Stomach smooth muscle (tissue), 2 donors: ENCODE results near the gene STRADA.

Source experiments
- H3K27ac ChIP-seq: one replicate; pipeline ENCODE4 v1.7.0; 2013; ENCODE audit warnings: mild to moderate bottlenecking, low read length, inconsistent platforms
- H3K27me3 ChIP-seq, 2 donors: one replicate each; pipeline ENCODE4 v1.7.0; 2013; ENCODE audit warnings: low read length in 2 of 2; ENCODE audit not compliant: insufficient read depth in 2 of 2, control insufficient read depth in 1 of 2
- H3K36me3 ChIP-seq, 2 donors: one replicate each; pipeline ENCODE4 v1.7.0; 2013; ENCODE audit warnings: low read length in 2 of 2; ENCODE audit not compliant: control insufficient read depth in 2 of 2, insufficient read depth in 2 of 2
- H3K4me1 ChIP-seq: one replicate; pipeline ENCODE4 v1.7.0; 2013; ENCODE audit warnings: low read length; ENCODE audit not compliant: control insufficient read depth, insufficient read depth
- H3K4me3 ChIP-seq, 2 donors: one replicate each; pipeline ENCODE4 v1.7.0; 2013; ENCODE audit warnings: low read length in 2 of 2
- H3K9ac ChIP-seq, 2 donors: one replicate each; pipeline ENCODE4 v1.7.0; 2013; ENCODE audit warnings: low read length in 2 of 2, mild to moderate bottlenecking in 1 of 2
- H3K9me3 ChIP-seq, 2 donors: one replicate each; pipeline ENCODE4 v1.7.0; 2013; ENCODE audit warnings: low read length in 2 of 2; ENCODE audit not compliant: control insufficient read depth in 2 of 2
- donor health status: healthy.
- donor health status: Pancreatic carcinoma.

Gene STRADA

DNA sequence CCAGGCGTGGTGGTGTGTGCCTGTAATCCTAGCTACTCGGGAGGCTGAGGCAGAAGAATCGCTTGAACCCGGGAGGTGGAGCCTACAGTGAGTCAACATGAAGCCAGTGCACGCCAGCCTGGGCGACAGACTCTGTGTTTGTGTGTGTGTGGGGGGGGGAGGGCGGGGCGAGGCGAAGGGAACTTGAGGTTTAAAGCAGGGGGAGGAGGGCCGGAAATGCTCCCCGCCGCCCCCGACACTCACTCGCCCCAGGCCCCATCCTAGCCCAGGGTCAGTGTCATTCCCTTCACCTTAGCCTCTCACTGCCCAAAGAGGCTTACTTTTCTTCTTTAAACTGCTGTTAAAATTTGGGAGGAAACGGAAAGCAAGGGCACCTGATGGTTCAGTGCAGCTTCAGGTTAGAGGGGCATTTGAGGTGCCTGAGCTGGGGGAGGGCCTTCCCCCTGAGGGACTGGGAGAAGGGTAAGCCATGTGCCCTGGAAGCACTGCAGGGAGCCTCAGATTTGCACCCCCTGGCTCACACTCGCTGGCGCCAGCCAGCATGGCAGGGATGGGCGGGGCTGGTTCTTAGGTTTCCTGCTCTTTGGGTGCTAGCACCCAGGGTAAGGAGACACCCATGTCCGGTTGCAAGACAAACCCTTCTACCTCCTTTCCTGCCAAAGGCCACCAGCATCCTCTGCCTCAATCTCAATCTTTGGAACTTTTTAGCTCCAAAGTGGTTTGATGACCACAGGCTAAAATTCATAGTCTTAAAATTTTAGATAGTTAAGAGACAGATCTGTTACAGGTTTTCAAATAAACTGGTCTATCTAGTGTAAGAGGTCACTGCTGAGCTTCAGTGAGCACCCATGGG is 39.5 kb downstream of the STRADA start:
- no peaks in the 10 kb centered on the region for H3K9me3 ChIP-seq
- H3K27ac ChIP-seq, result no peak overlapping the region
- peaks cover 26 to 27% of the 10 kb centered on the region in 2 donors for H3K36me3 ChIP-seq
- no peak overlapping the region for H3K9ac ChIP-seq
- H3K4me1 ChIP-seq, result peaks cover 25% of the 10 kb centered on the region
- no peak overlapping the region for H3K4me3 ChIP-seq
- no peaks in the 10 kb centered on the region for H3K27me3 ChIP-seq

DNA sequence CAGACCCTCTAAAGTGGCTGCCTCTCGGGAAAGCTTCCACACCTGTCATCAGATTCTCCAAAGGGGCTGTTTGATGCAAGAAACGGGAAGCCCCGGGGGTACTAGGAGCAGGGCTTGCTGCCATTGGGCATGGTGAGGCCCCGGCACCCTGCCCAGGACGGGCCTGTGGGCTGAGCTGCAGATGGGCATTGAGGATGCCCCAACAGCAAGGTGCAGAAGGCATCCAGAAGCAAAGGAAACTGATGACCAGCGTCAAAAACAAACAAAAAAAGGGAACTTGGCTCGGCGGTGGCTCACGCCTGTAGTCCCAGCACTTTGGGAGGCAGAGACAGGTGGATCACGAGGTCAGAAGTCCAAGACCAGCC is 40.2 kb downstream of the STRADA start:
- Histone ChIP-seq H3K4me3 (peak overlapping the region; percentile 35 to 67), H3K27ac (no peak overlapping the region), H3K27me3 (no peaks in the 10 kb centered on the region), H3K4me1 (peaks cover 25% of the 10 kb centered on the region), H3K36me3 (peaks cover 24% of the 10 kb centered on the region in 2 donors), H3K9me3 (no peaks in the 10 kb centered on the region), H3K9ac (peak overlapping the region; percentile 36 to 51)

DNA sequence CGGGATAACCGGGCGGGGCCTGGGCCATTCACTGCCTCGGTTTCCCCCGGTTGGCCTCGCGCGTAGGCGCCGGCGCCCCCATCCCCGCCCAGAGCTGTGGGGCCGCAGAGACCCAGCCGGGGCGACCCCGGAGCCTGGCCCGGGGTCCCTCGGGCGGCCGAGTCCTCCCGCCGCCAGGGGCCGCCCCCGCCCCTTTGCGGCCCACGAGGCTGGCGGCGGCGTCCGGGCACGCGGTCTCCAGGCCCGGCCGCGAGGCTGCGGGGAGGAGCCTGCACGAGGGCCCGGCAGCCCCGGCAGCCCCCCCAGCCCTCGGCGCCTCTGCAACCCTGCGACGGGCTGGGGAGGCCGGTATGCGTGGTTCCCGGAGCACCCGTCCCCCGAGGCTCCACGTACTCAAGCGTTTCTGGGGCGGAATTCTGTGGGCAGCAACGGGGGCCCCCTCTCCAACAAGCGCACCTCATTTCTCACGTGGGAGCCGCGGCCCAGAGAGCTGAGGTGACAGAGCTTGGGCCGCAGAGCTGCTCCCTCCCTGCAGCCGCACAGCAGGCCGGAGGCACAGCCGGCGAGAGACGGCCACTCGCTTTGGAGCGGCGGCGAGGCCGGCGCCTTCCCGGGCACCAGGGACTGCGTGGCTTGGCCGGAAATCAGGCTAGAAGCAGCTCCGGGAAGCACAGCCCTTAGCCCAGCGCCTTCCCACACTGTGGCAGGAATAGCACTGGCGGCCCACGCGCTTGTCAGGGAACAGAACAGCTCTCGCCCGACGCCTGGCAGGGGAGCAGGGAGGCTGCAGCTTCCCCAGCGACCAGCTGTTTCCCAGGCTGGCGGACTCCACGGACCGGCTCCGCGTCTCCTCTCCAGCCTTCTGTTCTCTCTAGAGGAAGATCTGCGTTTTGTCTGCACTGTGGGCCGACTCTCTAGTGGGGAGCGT is 40.8 kb downstream of the STRADA start:
- peak overlapping the region; percentile 36 to 51 for H3K9ac ChIP-seq
- H3K36me3 ChIP-seq, result peaks cover 19% of the 10 kb centered on the region in 2 donors
- peak overlapping the region; percentile 35 to 67 for H3K4me3 ChIP-seq

DNA sequence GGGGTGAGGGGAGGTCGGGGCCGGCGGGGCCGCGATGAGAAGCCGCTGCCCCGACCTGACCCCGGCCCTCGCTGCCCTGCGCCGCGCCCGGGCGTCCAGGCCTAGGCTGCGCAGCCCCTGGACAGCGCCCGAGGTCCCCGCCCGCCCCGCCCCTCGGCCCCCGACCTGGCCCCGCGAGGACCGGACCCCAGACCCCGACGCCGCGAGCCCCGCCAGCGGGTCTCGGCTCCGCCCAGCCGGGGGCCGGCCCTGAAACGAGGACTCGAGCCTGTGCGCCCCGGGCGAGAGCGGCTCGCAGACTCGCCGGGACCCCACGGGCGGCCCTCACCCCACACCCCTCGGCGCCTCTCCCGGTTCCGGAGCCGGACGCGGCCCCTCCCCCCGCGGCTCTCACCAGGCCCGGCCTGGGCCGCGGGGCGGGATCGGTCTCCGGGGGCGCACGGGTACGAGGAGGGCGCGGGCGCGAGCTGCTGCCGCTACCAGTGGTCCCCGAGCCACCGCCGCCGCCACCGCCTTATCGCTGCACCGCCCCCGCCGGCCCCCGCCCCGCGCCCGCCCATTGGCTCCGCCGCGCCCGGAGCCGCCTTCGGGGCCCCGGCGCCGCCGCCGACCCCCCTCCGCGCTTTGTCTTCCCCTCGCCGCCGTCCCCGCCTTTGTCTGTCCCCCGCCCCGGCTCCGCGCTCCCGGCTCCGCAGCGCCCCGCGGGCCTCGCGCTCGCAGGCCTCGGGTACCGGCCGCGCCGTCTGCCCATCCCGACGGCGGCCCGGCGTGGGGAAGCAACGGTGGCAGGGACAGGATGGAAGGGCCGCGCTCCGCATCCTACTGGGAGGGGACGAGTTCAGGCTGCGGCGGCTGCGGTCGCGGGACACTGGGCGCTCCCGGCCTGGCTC is 41.7 kb downstream of the STRADA start, which contains the start of gene LIMD2:
Gene LIMD2, minus strand, starts transcription at position 488 of the 890 bp plus-strand sequence. CDS start 827 bp downstream, outside the sequence.
- peaks cover 26% of the 10 kb centered on the region for H3K4me1 ChIP-seq
- no peaks in the 10 kb centered on the region for H3K27me3 ChIP-seq
- peak within 1 kb of the TSS; percentile 35 to 67 for H3K4me3 ChIP-seq
- H3K9me3 ChIP-seq, result no peaks in the 10 kb centered on the region
- H3K9ac ChIP-seq, result peak within 1 kb of the TSS; percentile 36 to 51
- peak within 1 kb of the TSS; percentile 31 for H3K27ac ChIP-seq
- H3K36me3 ChIP-seq, result peaks cover 14% of the 10 kb centered on the region in 2 donors

More for the DNA sequence above, 40.8 kb downstream of the STRADA start:
- Histone ChIP-seq H3K27ac (peak overlapping the region; percentile 31), H3K27me3 (no peaks in the 10 kb centered on the region), H3K9me3 (no peaks in the 10 kb centered on the region), H3K4me1 (peaks cover 25% of the 10 kb centered on the region)

DNA sequence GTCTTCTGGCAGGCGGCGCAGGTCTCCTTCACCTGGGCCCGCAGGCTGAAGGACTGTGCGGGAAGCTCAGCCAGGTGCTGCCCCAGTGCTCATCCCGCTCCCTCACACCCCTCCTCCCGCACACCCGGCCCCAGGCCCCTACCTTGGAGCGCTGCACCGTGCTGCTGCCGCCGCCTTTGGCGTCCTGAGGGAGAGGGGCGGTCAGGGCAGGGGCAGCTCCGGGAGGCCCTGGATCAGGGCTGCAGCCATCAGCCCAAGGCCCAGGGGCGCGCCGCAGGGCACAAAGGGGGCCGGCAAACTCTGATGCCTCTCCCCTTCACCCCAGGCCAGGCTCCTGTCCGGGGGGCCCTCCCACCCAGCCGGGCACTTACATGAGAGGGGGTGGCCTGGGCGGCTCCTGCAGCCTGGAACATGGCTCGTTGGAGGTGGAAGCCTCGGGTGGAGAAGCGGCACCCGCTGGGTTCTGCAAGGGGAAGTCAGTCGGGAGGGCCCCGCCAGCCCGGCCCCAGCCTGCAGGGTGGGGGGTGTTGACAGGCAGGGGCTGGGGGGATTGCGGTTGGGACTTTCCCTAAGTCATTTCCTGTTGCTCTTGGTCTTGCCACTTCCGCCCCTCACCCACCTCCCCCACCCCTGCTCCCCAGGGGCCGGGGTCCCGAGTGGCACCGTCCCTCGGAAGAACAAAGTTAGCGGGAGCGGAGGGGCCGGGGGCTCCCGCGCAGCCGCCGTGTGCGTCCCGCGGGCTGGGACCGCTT is 42.5 kb downstream of the STRADA start:
- no peaks in the 10 kb centered on the region for H3K27me3 ChIP-seq
- no peak overlapping the region for H3K27ac ChIP-seq
- H3K9me3 ChIP-seq, result no peaks in the 10 kb centered on the region
- peak overlapping the region in 1 of 2 donors; percentile 29 for H3K4me3 ChIP-seq
- H3K4me1 ChIP-seq, result peaks cover 33% of the 10 kb centered on the region
- no peak overlapping the region for H3K9ac ChIP-seq
- H3K36me3 ChIP-seq, result peaks cover 9 to 13% of the 10 kb centered on the region in 2 donors

DNA sequence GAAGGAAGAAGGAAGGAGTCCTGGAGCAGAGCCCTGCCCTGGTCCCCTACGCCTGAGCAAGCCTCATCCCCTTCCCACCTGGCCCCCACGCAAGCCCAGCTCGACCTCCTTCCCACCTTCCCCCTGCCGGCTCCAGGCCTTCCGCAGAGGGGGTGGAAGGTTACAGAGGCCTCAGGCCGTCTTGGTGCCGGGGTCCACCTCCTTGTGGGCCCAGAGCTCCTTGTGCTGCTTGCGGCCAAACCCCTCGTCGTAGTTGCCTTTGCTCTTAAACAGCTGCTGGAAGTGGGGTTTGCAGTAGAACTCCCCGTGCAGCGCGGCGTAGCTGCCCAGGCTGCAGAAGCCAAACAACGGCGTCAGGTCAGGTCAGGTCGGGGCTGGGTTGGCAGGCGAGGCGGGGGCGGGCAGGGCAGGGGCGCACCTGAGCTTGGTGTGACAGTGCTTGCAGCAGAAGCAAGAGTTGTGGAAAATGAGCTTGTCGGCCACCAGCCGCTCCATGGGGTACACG is 43.2 kb downstream of the STRADA start:
- Histone ChIP-seq H3K4me1 (peaks cover 33% of the 10 kb centered on the region), H3K9ac (no peak overlapping the region), H3K9me3 (no peaks in the 10 kb centered on the region), H3K27me3 (no peaks in the 10 kb centered on the region), H3K4me3 (peak overlapping the region in 1 of 2 donors; percentile 29), H3K27ac (no peak overlapping the region), H3K36me3 (peaks cover 6 to 14% of the 10 kb centered on the region in 2 donors)

DNA sequence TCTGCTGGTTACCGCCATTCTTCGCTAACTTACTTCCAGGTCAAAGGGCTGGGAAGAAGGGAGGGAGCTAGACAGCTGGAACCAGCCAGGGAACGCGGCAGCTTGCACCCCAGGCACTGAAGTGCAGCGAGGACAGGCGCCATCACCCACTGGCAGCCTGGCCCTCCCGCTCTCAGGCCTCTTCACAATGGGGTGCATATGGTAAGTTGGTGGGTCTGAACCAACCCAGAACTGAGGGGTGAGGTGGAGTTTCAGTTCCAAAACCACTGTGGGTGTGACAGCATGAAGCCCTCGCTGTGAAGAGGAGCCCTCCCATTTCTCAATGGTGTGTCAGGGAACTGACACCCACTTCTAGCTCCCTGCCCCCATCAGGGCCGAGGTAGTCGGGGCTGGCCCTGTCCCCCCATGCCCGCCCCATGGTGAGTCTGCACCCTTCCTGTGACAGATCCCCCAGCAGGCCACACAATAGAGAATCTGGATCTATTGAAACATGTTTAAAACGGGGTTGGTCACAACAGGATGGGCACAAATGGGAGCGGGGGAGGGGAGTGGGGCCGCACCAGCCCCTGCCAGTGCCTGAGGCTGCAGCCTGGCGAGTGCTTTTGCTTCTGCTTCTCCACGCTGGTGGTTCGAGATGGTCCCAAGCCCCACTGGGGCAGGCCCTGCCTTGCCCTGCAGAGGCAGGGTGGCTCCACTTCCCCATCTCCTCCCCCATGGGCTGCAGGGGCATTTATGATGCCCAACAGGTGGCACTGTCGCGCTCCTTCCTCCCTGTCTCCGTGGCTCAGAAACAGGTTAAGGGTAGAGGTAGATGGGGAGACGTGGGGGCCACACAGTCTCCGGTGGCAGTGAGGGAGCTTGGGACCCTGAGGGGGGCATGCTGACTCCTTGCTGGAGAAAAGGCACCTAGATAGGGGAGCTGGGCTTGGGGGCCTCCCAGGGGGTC is 44.0 kb downstream of the STRADA start:
- Histone ChIP-seq H3K27ac (peak overlapping the region; percentile 11), H3K27me3 (no peaks in the 10 kb centered on the region), H3K36me3 (peaks cover 8 to 15% of the 10 kb centered on the region in 2 donors), H3K4me3 (peak overlapping the region in 1 of 2 donors; percentile 15), H3K4me1 (peaks cover 33% of the 10 kb centered on the region), H3K9ac (no peak overlapping the region), H3K9me3 (no peaks in the 10 kb centered on the region)

DNA sequence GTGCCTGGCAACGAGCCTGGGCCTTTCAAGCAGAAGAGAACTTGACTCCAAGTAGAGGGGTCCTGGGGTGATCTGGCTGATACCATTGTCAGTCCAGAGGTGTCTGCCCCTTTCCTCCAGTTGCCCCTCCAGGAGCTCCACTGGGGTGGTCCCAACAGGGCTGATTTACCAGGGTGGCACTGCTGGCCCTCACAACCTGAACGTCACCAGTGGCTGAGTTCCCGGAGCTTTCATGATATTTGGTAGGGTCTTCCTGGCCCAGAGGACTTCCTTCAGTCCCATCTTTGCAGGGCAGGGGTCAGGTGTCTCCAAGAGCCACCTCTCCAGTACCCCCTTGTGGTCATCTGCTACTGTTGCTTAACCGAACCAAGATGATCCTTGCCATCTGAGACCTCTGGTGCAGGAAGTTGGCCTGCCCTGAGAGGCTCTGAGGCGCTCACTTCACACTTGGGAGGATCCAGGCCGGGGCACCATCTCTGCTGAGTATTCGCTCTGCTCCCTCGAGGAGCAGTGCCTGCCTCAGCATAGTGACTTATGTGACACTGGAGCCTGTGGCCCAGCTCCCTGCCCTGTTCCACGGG is 45.1 kb downstream of the STRADA start:
- Histone ChIP-seq H3K36me3 (peaks cover 19 to 26% of the 10 kb centered on the region in 2 donors), H3K9me3 (no peaks in the 10 kb centered on the region), H3K27ac (peak overlapping the region; percentile 11)

More for the DNA sequence above, 45.1 kb downstream of the STRADA start:
- peaks cover 32% of the 10 kb centered on the region for H3K4me1 ChIP-seq
- no peak overlapping the region for H3K9ac ChIP-seq
- H3K4me3 ChIP-seq, result no peak overlapping the region
- H3K27me3 ChIP-seq, result no peaks in the 10 kb centered on the region
